Activated CD4-positive, alpha-beta T cell treated with anti-CD3 and anti-CD28 coated beads, Interleukin-2, amount 10 ng/mL, durations not matched to agents 7 days and 5 days (primary cell): ENCODE results near the gene CLIC3. TPM values are rescaled to one million over a fixed set of nuclear protein-coding genes. Genes with fewer than 3 reads are reported as not detected.

Source experiments
- CTCF ChIA-PET: fragments of 350-600 bp; sonication (Branson Sonifier 250); formaldehyde crosslinking; loops from one replicate; lab custom pipeline; 2021; ENCODE audit warnings: antibody characterized with exemption; lab: Charles Lee
- POLR2A ChIA-PET: fragments of 350-600 bp; sonication (Branson Sonifier 250); formaldehyde crosslinking; loops from one replicate; lab custom pipeline; 2021; ENCODE audit warnings: antibody characterized with exemption; lab: Charles Lee
- DNase-seq: peaks from one replicate; pipeline ENCODE4 v3.0.0-alpha.2; 2020
- H3K27ac Mint-ChIP-seq: one replicate; pipeline ENCODE4 v1.8.0; 2021; ENCODE audit warnings: mild to moderate bottlenecking, moderate library complexity, mixed read lengths
- H3K27me3 Mint-ChIP-seq: one replicate; pipeline ENCODE4 v1.8.0; 2021; ENCODE audit warnings: mixed read lengths
- H3K36me3 Mint-ChIP-seq: one replicate; pipeline ENCODE4 v1.8.0; 2021; ENCODE audit warnings: low read depth, mixed read lengths
- H3K4me1 Mint-ChIP-seq: one replicate; pipeline ENCODE4 v1.8.0; 2021; ENCODE audit warnings: mixed read lengths
- H3K4me3 Mint-ChIP-seq: one replicate; pipeline ENCODE4 v1.8.0; 2021; ENCODE audit warnings: mild to moderate bottlenecking, moderate library complexity, mixed read lengths
- H3K9me3 Mint-ChIP-seq: one replicate; pipeline ENCODE4 v1.8.0; 2021; ENCODE audit warnings: mixed read lengths
- total RNA-seq, 2 experiments: library from RNA; stranded (reverse); gene quantifications; one replicate each; pipeline ENCODE4 v1.2.3, GENCODE V29; 2021

The CLIC3 gene
- total RNA-seq, 2 experiments from 2014 or later: 2.6 to 4.4 TPM

- Mint-ChIP-seq H3K27ac (no peak overlapping the region), H3K36me3 (no peaks in the 10 kb centered on the region), H3K4me1 (peaks cover 11% of the 10 kb centered on the region), H3K4me3 (no peak overlapping the region), H3K27me3 (peaks cover 14% of the 10 kb centered on the region), H3K9me3 (no peaks in the 10 kb centered on the region)
- ChIA-PET CTCF (interaction anchor here (0.5 to 2.0 kb wide), 3 partner anchors 7 to 138 kb away, joined by 5 read pairs; partner anchors contain the start of genes ABCA2 and AJM1), POLR2A (no interaction called here)
- DNase-seq: no peak
These were observed 16.4 kb downstream of the CLIC3 start for GRCh38 chr9:136979769-136980587.

- Mint-ChIP-seq H3K9me3 (no peaks in the 10 kb centered on the region), H3K36me3 (no peaks in the 10 kb centered on the region), H3K4me3 (no peak overlapping the region), H3K27me3 (peaks cover 6% of the 10 kb centered on the region), H3K4me1 (peaks cover 15% of the 10 kb centered on the region), H3K27ac (no peak overlapping the region)
- no peak for DNase-seq
- POLR2A ChIA-PET: interaction anchor here (0.8 kb wide), 1 partner anchor 13 kb away, joined by 3 read pairs; the partner anchor contains the start of gene PAXX
- CTCF ChIA-PET: interaction anchor here (0.5 to 1.5 kb wide), 5 partner anchors 8 to 137 kb away, joined by 3 to 5 read pairs (median 5); partner anchors contain the start of genes AJM1, C8G and FBXW5
These were observed 17.4 kb downstream of the CLIC3 start for GRCh38 chr9:136978865-136979544.

GRCh38 chr9:136978073-136978864, 18.1 kb downstream of the CLIC3 start:
- peak; percentile 75 for DNase-seq
- peaks cover 1% of the 10 kb centered on the region for H3K27me3 Mint-ChIP-seq
- no peak overlapping the region for H3K4me3 Mint-ChIP-seq
- no peaks in the 10 kb centered on the region for H3K9me3 Mint-ChIP-seq
- H3K27ac Mint-ChIP-seq: no peak overlapping the region
- no peaks in the 10 kb centered on the region for H3K36me3 Mint-ChIP-seq
- ChIA-PET POLR2A (interaction anchor here (0.8 kb wide), 1 partner anchor 14 kb away, joined by 3 read pairs; the partner anchor contains the start of gene PAXX), CTCF (interaction anchor here (0.7 to 1.5 kb wide), 4 partner anchors 10 to 136 kb away, joined by 3 to 5 read pairs (median 4); partner anchors contain the start of genes AJM1, C8G, CLIC3 and FBXW5)
- peaks cover 13% of the 10 kb centered on the region for H3K4me1 Mint-ChIP-seq

- POLR2A ChIA-PET: no interaction called here
- Mint-ChIP-seq H3K27me3 (peaks cover 1% of the 10 kb centered on the region), H3K36me3 (no peaks in the 10 kb centered on the region), H3K4me1 (peaks cover 13% of the 10 kb centered on the region), H3K27ac (no peak overlapping the region), H3K9me3 (no peaks in the 10 kb centered on the region), H3K4me3 (no peak overlapping the region)
- CTCF ChIA-PET: interaction anchor here (0.7 to 1.2 kb wide), 3 partner anchors 9 to 32 kb away, joined by 3 to 5 read pairs (median 3); partner anchors contain the start of genes C8G, CLIC3 and FBXW5
- DNase-seq: no peak
These were observed 18.7 kb downstream of the CLIC3 start for GRCh38 chr9:136977649-136978072.

GRCh38 chr9:136977223-136977622, 19.1 kb downstream of the CLIC3 start, which contains the start of gene PTGDS:
TSS of gene PTGDS (plus strand) at chr9:136977504. CDS start at chr9:136977579, 75 bp downstream.
- no peak for DNase-seq
- H3K4me3 Mint-ChIP-seq: no peak within 1 kb of the TSS
- H3K36me3 Mint-ChIP-seq: no peaks in the 10 kb centered on the region
- no peaks in the 10 kb centered on the region for H3K9me3 Mint-ChIP-seq
- H3K4me1 Mint-ChIP-seq: peaks cover 13% of the 10 kb centered on the region
- H3K27me3 Mint-ChIP-seq: peaks cover 1% of the 10 kb centered on the region
- no peak within 1 kb of the TSS for H3K27ac Mint-ChIP-seq
- ChIA-PET CTCF (interaction anchor here (1.1 to 3.0 kb wide), 2 partner anchors 48 to 58 kb away, joined by 3 to 15 read pairs; no protein-coding TSS in a partner anchor), POLR2A (no interaction called here)

GRCh38 chr9:136975644-136976043, 20.7 kb downstream of the CLIC3 start:
- Mint-ChIP-seq H3K36me3 (no peaks in the 10 kb centered on the region), H3K4me1 (peaks cover 13% of the 10 kb centered on the region), H3K27ac (peak overlapping the region; percentile 66), H3K4me3 (peak overlapping the region; percentile 55), H3K9me3 (no peaks in the 10 kb centered on the region), H3K27me3 (peaks cover 1% of the 10 kb centered on the region)
- ChIA-PET CTCF (interaction anchor here (0.6 to 3.4 kb wide), 12 partner anchors 8 to 136 kb away, joined by 3 to 15 read pairs (median 4); partner anchors contain the start of genes AJM1, C8G and FBXW5), POLR2A (no interaction called here)
- peak; percentile 33 for DNase-seq

GRCh38 chr9:136974817-136975535, 21.4 kb downstream of the CLIC3 start:
- ChIA-PET POLR2A (no interaction called here), CTCF (interaction anchor here (0.6 to 3.4 kb wide), 8 partner anchors 9 to 135 kb away, joined by 3 to 15 read pairs (median 6); partner anchors contain the start of genes C8G and FBXW5)
- peak overlapping the region; percentile 72 for H3K27ac Mint-ChIP-seq
- H3K36me3 Mint-ChIP-seq: no peaks in the 10 kb centered on the region
- H3K4me3 Mint-ChIP-seq: peak overlapping the region; percentile 55
- peaks cover 13% of the 10 kb centered on the region for H3K4me1 Mint-ChIP-seq
- DNase-seq: no peak
- H3K9me3 Mint-ChIP-seq: no peaks in the 10 kb centered on the region
- peaks cover 1% of the 10 kb centered on the region for H3K27me3 Mint-ChIP-seq

- Mint-ChIP-seq H3K27ac (peak overlapping the region; percentile 57), H3K27me3 (peaks cover 1% of the 10 kb centered on the region), H3K4me3 (no peak overlapping the region), H3K4me1 (peaks cover 13% of the 10 kb centered on the region), H3K9me3 (no peaks in the 10 kb centered on the region), H3K36me3 (no peaks in the 10 kb centered on the region)
- ChIA-PET CTCF (interaction anchor here (0.6 to 3.4 kb wide), 6 partner anchors 21 to 61 kb away, joined by 3 to 15 read pairs (median 5); partner anchors contain the start of genes C8G and FBXW5), POLR2A (no interaction called here)
- DNase-seq: no peak
These were observed 22.4 kb downstream of the CLIC3 start for GRCh38 chr9:136973618-136974617.

GRCh38 chr9:136972743-136973142, 23.6 kb downstream of the CLIC3 start:
- Mint-ChIP-seq H3K4me1 (peaks cover 13% of the 10 kb centered on the region), H3K9me3 (no peaks in the 10 kb centered on the region), H3K36me3 (no peaks in the 10 kb centered on the region), H3K27me3 (peaks cover 1% of the 10 kb centered on the region), H3K4me3 (no peak overlapping the region), H3K27ac (no peak overlapping the region)
- DNase-seq: no peak
- CTCF ChIA-PET: interaction anchor here (0.6 to 3.4 kb wide), 3 partner anchors 20 to 57 kb away, joined by 3 to 9 read pairs (median 3); partner anchors contain the start of genes C8G and FBXW5
- POLR2A ChIA-PET: no interaction called here

- ChIA-PET POLR2A (no interaction called here), CTCF (interaction anchor here (3.4 kb wide), 1 partner anchor 27 kb away, joined by 9 read pairs; the partner anchor contains the start of genes C8G and FBXW5)
- H3K27ac Mint-ChIP-seq: no peak overlapping the region
These were observed 24.0 kb downstream of the CLIC3 start for GRCh38 chr9:136972335-136972734.

More at GRCh38 chr9:136972335-136972734, 24.0 kb downstream of the CLIC3 start:
- no peak overlapping the region for H3K4me3 Mint-ChIP-seq
- no peaks in the 10 kb centered on the region for H3K9me3 Mint-ChIP-seq
- no peak for DNase-seq
- no peaks in the 10 kb centered on the region for H3K36me3 Mint-ChIP-seq
- peaks cover 1% of the 10 kb centered on the region for H3K27me3 Mint-ChIP-seq
- peaks cover 13% of the 10 kb centered on the region for H3K4me1 Mint-ChIP-seq
